Glutamatergic neuron (in vitro differentiated cells): ENCODE results near the gene STAT6. TPM values are rescaled to one million over a fixed set of nuclear protein-coding genes. Genes with fewer than 3 reads are reported as not detected.

Source experiments
- DNase-seq: peaks from one replicate; pipeline ENCODE4 v3.0.0; 2022
- H3K27ac Mint-ChIP-seq: one replicate; pipeline ENCODE4 v1.8.0; 2020; ENCODE audit warnings: mild to moderate bottlenecking, mixed read lengths, inconsistent platforms; ENCODE audit not compliant: unreplicated experiment
- H3K27me3 Mint-ChIP-seq: one replicate; pipeline ENCODE4 v1.8.0; 2020; ENCODE audit warnings: mild to moderate bottlenecking, moderate library complexity, mixed read lengths, inconsistent platforms; ENCODE audit not compliant: unreplicated experiment
- H3K36me3 Mint-ChIP-seq: one replicate; pipeline ENCODE4 v1.8.0; 2020; ENCODE audit warnings: mild to moderate bottlenecking, mixed read lengths, inconsistent platforms; ENCODE audit not compliant: unreplicated experiment
- H3K4me1 Mint-ChIP-seq: one replicate; pipeline ENCODE4 v1.8.0; 2020; ENCODE audit warnings: mild to moderate bottlenecking, low read depth, mixed read lengths, inconsistent platforms; ENCODE audit not compliant: unreplicated experiment
- H3K4me3 Mint-ChIP-seq: one replicate; pipeline ENCODE4 v1.8.0; 2020; ENCODE audit warnings: mild to moderate bottlenecking, mixed read lengths, inconsistent platforms; ENCODE audit not compliant: unreplicated experiment
- H3K9me3 Mint-ChIP-seq: one replicate; pipeline ENCODE4 v1.8.0; 2020; ENCODE audit warnings: mild to moderate bottlenecking, moderate library complexity, mixed read lengths, inconsistent platforms; ENCODE audit not compliant: unreplicated experiment
- CTCF ChIP-seq: fragments of 200-600 bp; sonication (generic); IDR thresholded peaks from one replicate; pipeline ENCODE4 v1.5.0; 2021; ENCODE audit not compliant: partially characterized antibody, unreplicated experiment
- total RNA-seq: library from RNA; stranded (reverse); fragmentation: NEBNext Ultra II Directional; extraction: Animal tissue kit (Norgen Biotek cat#: 25700); gene quantifications from one replicate; pipeline ENCODE4 v1.2.1, GENCODE V29; 2021; ENCODE audit not compliant: unreplicated experiment

Gene STAT6
- total RNA-seq, 1 donor from 2014 or later: 34.4 TPM

- Mint-ChIP-seq H3K9me3 (peaks cover 3% of the 10 kb centered on the region), H3K4me3 (no peak overlapping the region), H3K27me3 (peaks cover 5% of the 10 kb centered on the region), H3K36me3 (no peaks in the 10 kb centered on the region), H3K27ac (no peak overlapping the region), H3K4me1 (peaks cover 2% of the 10 kb centered on the region)
- no peak for DNase-seq
- TF ChIP-seq CTCF: no peak
Observed at GRCh38 chr12:57105011-57105753, 6.0 kb downstream of the STAT6 start.

GRCh38 chr12:57104292-57104910 lies 6.8 kb downstream of the STAT6 start:
- Mint-ChIP-seq H3K27me3 (peaks cover 5% of the 10 kb centered on the region), H3K27ac (no peak overlapping the region), H3K36me3 (no peaks in the 10 kb centered on the region), H3K9me3 (peaks cover 1% of the 10 kb centered on the region), H3K4me3 (no peak overlapping the region), H3K4me1 (peaks cover 2% of the 10 kb centered on the region)
- no peak for TF ChIP-seq CTCF
- DNase-seq: no peak

- H3K36me3 Mint-ChIP-seq: no peaks in the 10 kb centered on the region
- H3K27me3 Mint-ChIP-seq: peaks cover 5% of the 10 kb centered on the region
- no peak overlapping the region for H3K4me3 Mint-ChIP-seq
- no peak overlapping the region for H3K27ac Mint-ChIP-seq
- peaks cover 2% of the 10 kb centered on the region for H3K4me1 Mint-ChIP-seq
- no peak for TF ChIP-seq CTCF
- peaks cover 1% of the 10 kb centered on the region for H3K9me3 Mint-ChIP-seq
- DNase-seq: no peak
Observed at GRCh38 chr12:57103856-57104255, 7.3 kb downstream of the STAT6 start.

GRCh38 chr12:57101892-57102695 lies 9.1 kb downstream of the STAT6 start:
- H3K4me3 Mint-ChIP-seq: no peak overlapping the region
- H3K9me3 Mint-ChIP-seq: peaks cover 3% of the 10 kb centered on the region
- no peaks in the 10 kb centered on the region for H3K36me3 Mint-ChIP-seq
- DNase-seq: no peak
- peaks cover 3% of the 10 kb centered on the region for H3K27me3 Mint-ChIP-seq
- no peak for TF ChIP-seq CTCF
- no peak overlapping the region for H3K27ac Mint-ChIP-seq
- no peaks in the 10 kb centered on the region for H3K4me1 Mint-ChIP-seq

- DNase-seq: no peak
- Mint-ChIP-seq H3K27ac (no peak overlapping the region), H3K27me3 (peaks cover 1% of the 10 kb centered on the region), H3K9me3 (peaks cover 2% of the 10 kb centered on the region), H3K4me3 (no peak overlapping the region), H3K36me3 (no peaks in the 10 kb centered on the region), H3K4me1 (peaks cover 9% of the 10 kb centered on the region)
- TF ChIP-seq CTCF: no peak
Observed at GRCh38 chr12:57099766-57100165, 11.4 kb downstream of the STAT6 start.
